Esophagus squamous epithelium (tissue), 5 donors: ENCODE data around the gene RCE1. TPM values are rescaled to one million over a fixed set of nuclear protein-coding genes. Genes with fewer than 3 reads are reported as not detected.

Experiments used
- DNase-seq: peaks from one replicate; lab custom pipeline; 2025; lab: John Stamatoyannopoulos, UW
- H3K27ac ChIP-seq, 4 donors: fragments of 200-600 bp; sonication (generic); one replicate each; pipeline ENCODE4 v1.5.1; 2016 to 2019; ENCODE audit warnings: mild to moderate bottlenecking in 1 of 4
- H3K27me3 ChIP-seq, 4 donors: fragments of 200-600 bp; sonication (generic); 1 replicate in 3 of 4; 2 replicates in 1 of 4; pipeline versions ENCODE4 v1.5.1 to v1.6.0; 2017 to 2021; ENCODE audit warnings: antibody characterized with exemption in 1 of 4
- H3K36me3 ChIP-seq, 3 donors: fragments of 200-600 bp; sonication (generic); one replicate each; pipeline ENCODE4 v1.5.1; 2016 to 2019
- H3K4me1 ChIP-seq, 3 donors: fragments of 200-600 bp; sonication (generic); one replicate each; pipeline ENCODE4 v1.5.1; 2017 to 2019
- H3K4me3 ChIP-seq, 4 donors: fragments of 200-600 bp; sonication (generic); 1 replicate in 3 of 4; 2 replicates in 1 of 4; pipeline ENCODE4 v1.5.1; 2016 to 2019; ENCODE audit warnings: mild to moderate bottlenecking in 2 of 4, moderate library complexity in 1 of 4
- H3K9me3 ChIP-seq, 3 donors: fragments of 200-600 bp; sonication (generic); one replicate each; pipeline ENCODE4 v1.5.1; 2016 to 2019
- POLR2A ChIP-seq, 4 donors: fragments of 450-650 bp; IDR thresholded peaks; one replicate each; pipeline ENCODE4 v1.6.1; 2017; ENCODE audit warnings: antibody characterized with exemption in 4 of 4, mild to moderate bottlenecking in 4 of 4, moderate library complexity in 3 of 4
- WGBS, 2 donors: methylation state at CpG; one replicate each; pipeline ENCODE4 v1.1.5; 2018; 5-methylcytosine and 5-hydroxymethylcytosine counted together
- intact Hi-C: fragments of 100-400 bp; cut with DNase I; formaldehyde crosslinking; loops from one replicate; pipeline ENCODE4 v1.15.0; 2022
- total RNA-seq, 4 donors: library from RNA; depleted of rRNA; stranded (reverse); fragments of >200 nt; gene quantifications; one replicate each; pipeline ENCODE4 v1.1.0, GENCODE V29; 2016
- TF ChIP-seq, protein P1 (sequence below), 6 experiments: fragments of 450-650 bp in 4 of 6; fragments of 200-600 bp in 2 of 6; sonication (generic) in 2 of 6; IDR thresholded peaks; one replicate each; pipeline ENCODE4 v1.5.1; 2016 to 2019; ENCODE audit warnings: antibody characterized with exemption in 6 of 6, mild to moderate bottlenecking in 4 of 6, moderate library complexity in 4 of 6
- donor health status: DM: yes; HTN: yes; CAD: no.

RCE1 gene
- total RNA-seq, 4 donors from 2014 or later, result 8.9 to 29.7 (median 21.8) TPM

GRCh38 chr11:66814678-66815077 lies 28.6 kb upstream of the RCE1 start:
- Histone ChIP-seq H3K4me3 (no peak overlapping the region), H3K4me1 (no peaks in the 10 kb centered on the region), H3K9me3 (no peaks in the 10 kb centered on the region), H3K27me3 (no peaks in the 10 kb centered on the region), H3K27ac (no peak overlapping the region), H3K36me3 (peaks cover 0 to 73% (median 0%) of the 10 kb centered on the region in 3 donors)
- intact Hi-C loops, result no loop called here
- 89% methylated on average over 5 of the region's 5 CpGs for WGBS, 2 donors
- TF ChIP-seq, protein P1, sequence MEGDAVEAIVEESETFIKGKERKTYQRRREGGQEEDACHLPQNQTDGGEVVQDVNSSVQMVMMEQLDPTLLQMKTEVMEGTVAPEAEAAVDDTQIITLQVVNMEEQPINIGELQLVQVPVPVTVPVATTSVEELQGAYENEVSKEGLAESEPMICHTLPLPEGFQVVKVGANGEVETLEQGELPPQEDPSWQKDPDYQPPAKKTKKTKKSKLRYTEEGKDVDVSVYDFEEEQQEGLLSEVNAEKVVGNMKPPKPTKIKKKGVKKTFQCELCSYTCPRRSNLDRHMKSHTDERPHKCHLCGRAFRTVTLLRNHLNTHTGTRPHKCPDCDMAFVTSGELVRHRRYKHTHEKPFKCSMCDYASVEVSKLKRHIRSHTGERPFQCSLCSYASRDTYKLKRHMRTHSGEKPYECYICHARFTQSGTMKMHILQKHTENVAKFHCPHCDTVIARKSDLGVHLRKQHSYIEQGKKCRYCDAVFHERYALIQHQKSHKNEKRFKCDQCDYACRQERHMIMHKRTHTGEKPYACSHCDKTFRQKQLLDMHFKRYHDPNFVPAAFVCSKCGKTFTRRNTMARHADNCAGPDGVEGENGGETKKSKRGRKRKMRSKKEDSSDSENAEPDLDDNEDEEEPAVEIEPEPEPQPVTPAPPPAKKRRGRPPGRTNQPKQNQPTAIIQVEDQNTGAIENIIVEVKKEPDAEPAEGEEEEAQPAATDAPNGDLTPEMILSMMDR (IDR thresholded peaks at IDR 0.05), result no peak
- no peak for TF ChIP-seq POLR2A (IDR thresholded peaks at IDR 0.05)
- DNase-seq, result no peak

- Histone ChIP-seq H3K36me3 (peaks cover 0 to 71% (median 0%) of the 10 kb centered on the region in 3 donors), H3K27me3 (no peaks in the 10 kb centered on the region), H3K4me1 (no peaks in the 10 kb centered on the region), H3K4me3 (no peak overlapping the region), H3K27ac (peak overlapping the region in 2 of 4 donors; percentile 13 to 42), H3K9me3 (no peaks in the 10 kb centered on the region)
- TF ChIP-seq, protein P1 (IDR thresholded peaks at IDR 0.05), result no peak
- no peak for TF ChIP-seq POLR2A (IDR thresholded peaks at IDR 0.05)
- WGBS, 2 donors, result 50 to 55% methylated on average over 1 of the region's 1 CpG
- DNase-seq, result no peak
- intact Hi-C loops, result no loop called here
These were observed 27.6 kb upstream of the RCE1 start for GRCh38 chr11:66815646-66816045.

DNA sequence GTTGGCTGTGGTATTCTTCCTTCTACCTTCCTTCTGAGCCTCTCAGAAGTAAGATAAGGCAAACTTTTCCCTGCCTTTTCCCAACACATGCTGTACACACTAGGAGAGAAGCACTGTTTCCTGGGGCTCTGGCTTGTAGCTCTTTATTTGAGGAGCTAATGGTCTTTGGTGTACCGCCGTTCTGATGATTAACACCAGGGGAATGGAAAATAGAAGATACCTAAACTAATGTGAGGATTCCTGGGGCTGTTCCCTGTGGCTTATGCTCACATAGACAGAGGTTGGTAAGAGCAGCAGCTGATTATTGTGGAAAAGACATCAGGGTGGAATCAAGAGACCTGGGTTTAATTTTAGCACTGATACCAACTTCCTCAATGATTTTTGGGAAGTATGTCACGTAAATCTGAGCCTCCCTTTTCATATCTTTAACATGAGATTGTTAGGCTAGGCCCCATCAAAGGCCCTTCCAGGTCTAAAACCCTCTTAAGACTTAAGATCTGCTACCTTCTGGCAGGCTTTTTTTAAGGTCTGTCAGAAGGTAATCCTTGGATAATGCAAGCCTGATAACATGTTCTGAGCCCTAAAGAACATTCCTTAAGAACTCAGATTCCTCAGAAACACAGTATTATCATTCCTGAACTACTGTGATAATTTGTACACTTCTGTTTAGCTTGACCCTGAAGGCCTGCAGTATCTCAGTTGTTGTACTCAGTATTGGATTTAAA lies 24.8 kb upstream of the RCE1 start:
- TF ChIP-seq POLR2A (IDR thresholded peaks at IDR 0.05), result no peak
- TF ChIP-seq, protein P1 (IDR thresholded peaks at IDR 0.05), result no peak
- Histone ChIP-seq H3K4me3 (no peak overlapping the region), H3K27me3 (no peaks in the 10 kb centered on the region), H3K36me3 (peaks cover 0 to 85% (median 0%) of the 10 kb centered on the region in 3 donors), H3K4me1 (no peaks in the 10 kb centered on the region), H3K9me3 (no peaks in the 10 kb centered on the region), H3K27ac (no peak overlapping the region)
- intact Hi-C loops, result no loop called here
- WGBS, 2 donors, result 80 to 88% methylated on average over 3 of the region's 3 CpGs
- no peak for DNase-seq

DNA sequence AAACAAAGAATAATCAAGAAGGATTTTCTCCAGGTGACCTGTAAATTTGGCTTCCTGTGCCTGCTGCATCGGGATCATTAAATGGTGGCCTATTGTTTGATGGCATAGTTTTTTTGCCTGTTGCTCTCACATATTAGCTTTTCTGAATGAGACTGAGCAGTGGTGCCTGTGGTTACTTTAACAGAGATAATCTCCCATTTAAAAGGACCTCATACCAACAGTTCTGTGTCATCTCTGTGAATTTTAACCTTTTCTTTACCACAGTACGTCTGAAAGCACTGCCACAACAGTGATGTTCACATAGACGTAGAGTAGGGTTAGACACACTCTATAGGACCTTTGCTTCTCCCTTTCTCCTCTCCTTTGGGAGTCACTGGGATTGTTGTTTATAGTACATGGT lies 22.9 kb upstream of the RCE1 start:
- no peaks in the 10 kb centered on the region for H3K9me3 ChIP-seq

GRCh38 chr11:66820901-66821300 lies 22.3 kb upstream of the RCE1 start:
- Histone ChIP-seq H3K36me3 (peaks cover 0 to 72% (median 0%) of the 10 kb centered on the region in 3 donors), H3K27ac (no peak overlapping the region), H3K27me3 (no peaks in the 10 kb centered on the region), H3K4me1 (no peaks in the 10 kb centered on the region), H3K9me3 (no peaks in the 10 kb centered on the region), H3K4me3 (no peak overlapping the region)
- no peak for DNase-seq
- 86 to 90% methylated on average over 3 of the region's 3 CpGs for WGBS, 2 donors
- intact Hi-C loops, result no loop called here
- TF ChIP-seq, protein P1 (IDR thresholded peaks at IDR 0.05), result no peak
- TF ChIP-seq POLR2A (IDR thresholded peaks at IDR 0.05), result no peak

More for the DNA sequence above, 22.9 kb upstream of the RCE1 start:
- no peaks in the 10 kb centered on the region for H3K4me1 ChIP-seq
- no peaks in the 10 kb centered on the region for H3K27me3 ChIP-seq
- H3K4me3 ChIP-seq, result no peak overlapping the region
- H3K27ac ChIP-seq, result no peak overlapping the region
- intact Hi-C loops, result no loop called here
- no peak for DNase-seq
- TF ChIP-seq POLR2A (IDR thresholded peaks at IDR 0.05), result no peak
- TF ChIP-seq, protein P1 (IDR thresholded peaks at IDR 0.05), result no peak
- WGBS, 2 donors, result 90 to 94% methylated on average over 3 of the region's 3 CpGs
- H3K36me3 ChIP-seq, result peaks cover 0 to 72% (median 0%) of the 10 kb centered on the region in 3 donors
